ENCODE results near the gene INTS2.

- TF ChIP-seq CTCF (IDR thresholded peaks at IDR 0.05) (no peak), POLR2A (IDR thresholded peaks at IDR 0.05) (no peak)
Observed at GRCh38 chr17:61970030-61970429, 42.2 kb upstream of the INTS2 start.

Measured in Peyer's patch (tissue), 4 donors.